ENCODE data around the gene ANKRD17. TPM values are rescaled to one million over a fixed set of nuclear protein-coding genes. Genes with fewer than 3 reads are reported as not detected.

The ANKRD17 gene
- total and polyA plus RNA-seq, 9 of the 15 experiments (the other 6 are each of a cell fraction or from before 2014, with no cell fraction given), result 25.5 to 86.9 (median 52.2) TPM

DNA sequence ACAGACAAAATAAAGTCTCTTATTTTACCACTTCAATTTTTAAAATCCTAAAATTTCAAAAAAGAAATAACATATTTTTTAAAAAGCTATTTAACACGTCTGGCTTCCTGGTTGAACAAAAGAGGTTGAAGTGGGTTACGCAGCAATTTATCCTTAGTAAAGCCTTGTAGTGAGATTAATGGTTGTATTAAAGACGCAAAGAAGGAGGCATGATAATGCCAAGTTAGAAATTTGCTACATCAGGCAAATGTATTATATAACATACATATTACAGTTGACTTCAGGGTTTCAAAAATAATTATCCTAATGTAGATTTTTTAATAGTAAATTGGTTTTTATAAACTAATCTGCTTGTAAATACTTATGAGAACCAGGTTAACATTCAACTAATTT is 35.3 kb downstream of the ANKRD17 start (continued):
- no peak for TF ChIP-seq CXXC5 (CRISPR knock-in tag; IDR thresholded peaks at IDR 0.05)
- TF ChIP-seq FOS (IDR thresholded peaks at IDR 0.05; ENCODE audit: extremely low read depth, insufficient read length), result no peak
- no peak for TF ChIP-seq TEAD2 (tag; IDR thresholded peaks at IDR 0.05)
- no peak for TF ChIP-seq MECOM (CRISPR knock-in tag; IDR thresholded peaks at IDR 0.05)
- TF ChIP-seq SAFB (IDR thresholded peaks at IDR 0.05; ENCODE audit: borderline replicate concordance, low read depth, low read length), result no peak
- no peak for TF ChIP-seq ZNF695 (CRISPR knock-in tag; IDR thresholded peaks at IDR 0.05)
- peak; percentile 17; the same call in 1 of the 2 replicates for TF ChIP-seq GABPA (tag; conservative IDR thresholded peaks at IDR 0.05; ENCODE audit: low read depth)
- TF ChIP-seq MAFK (IDR thresholded peaks at IDR 0.05; ENCODE audit: low read length), result no peak
- TF ChIP-seq, protein P1, sequence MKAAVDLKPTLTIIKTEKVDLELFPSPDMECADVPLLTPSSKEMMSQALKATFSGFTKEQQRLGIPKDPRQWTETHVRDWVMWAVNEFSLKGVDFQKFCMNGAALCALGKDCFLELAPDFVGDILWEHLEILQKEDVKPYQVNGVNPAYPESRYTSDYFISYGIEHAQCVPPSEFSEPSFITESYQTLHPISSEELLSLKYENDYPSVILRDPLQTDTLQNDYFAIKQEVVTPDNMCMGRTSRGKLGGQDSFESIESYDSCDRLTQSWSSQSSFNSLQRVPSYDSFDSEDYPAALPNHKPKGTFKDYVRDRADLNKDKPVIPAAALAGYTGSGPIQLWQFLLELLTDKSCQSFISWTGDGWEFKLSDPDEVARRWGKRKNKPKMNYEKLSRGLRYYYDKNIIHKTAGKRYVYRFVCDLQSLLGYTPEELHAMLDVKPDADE (conservative IDR thresholded peaks at IDR 0.05; ENCODE audit: control insufficient read depth, low read depth, low read length), result no peak
- TF ChIP-seq, protein P2, sequence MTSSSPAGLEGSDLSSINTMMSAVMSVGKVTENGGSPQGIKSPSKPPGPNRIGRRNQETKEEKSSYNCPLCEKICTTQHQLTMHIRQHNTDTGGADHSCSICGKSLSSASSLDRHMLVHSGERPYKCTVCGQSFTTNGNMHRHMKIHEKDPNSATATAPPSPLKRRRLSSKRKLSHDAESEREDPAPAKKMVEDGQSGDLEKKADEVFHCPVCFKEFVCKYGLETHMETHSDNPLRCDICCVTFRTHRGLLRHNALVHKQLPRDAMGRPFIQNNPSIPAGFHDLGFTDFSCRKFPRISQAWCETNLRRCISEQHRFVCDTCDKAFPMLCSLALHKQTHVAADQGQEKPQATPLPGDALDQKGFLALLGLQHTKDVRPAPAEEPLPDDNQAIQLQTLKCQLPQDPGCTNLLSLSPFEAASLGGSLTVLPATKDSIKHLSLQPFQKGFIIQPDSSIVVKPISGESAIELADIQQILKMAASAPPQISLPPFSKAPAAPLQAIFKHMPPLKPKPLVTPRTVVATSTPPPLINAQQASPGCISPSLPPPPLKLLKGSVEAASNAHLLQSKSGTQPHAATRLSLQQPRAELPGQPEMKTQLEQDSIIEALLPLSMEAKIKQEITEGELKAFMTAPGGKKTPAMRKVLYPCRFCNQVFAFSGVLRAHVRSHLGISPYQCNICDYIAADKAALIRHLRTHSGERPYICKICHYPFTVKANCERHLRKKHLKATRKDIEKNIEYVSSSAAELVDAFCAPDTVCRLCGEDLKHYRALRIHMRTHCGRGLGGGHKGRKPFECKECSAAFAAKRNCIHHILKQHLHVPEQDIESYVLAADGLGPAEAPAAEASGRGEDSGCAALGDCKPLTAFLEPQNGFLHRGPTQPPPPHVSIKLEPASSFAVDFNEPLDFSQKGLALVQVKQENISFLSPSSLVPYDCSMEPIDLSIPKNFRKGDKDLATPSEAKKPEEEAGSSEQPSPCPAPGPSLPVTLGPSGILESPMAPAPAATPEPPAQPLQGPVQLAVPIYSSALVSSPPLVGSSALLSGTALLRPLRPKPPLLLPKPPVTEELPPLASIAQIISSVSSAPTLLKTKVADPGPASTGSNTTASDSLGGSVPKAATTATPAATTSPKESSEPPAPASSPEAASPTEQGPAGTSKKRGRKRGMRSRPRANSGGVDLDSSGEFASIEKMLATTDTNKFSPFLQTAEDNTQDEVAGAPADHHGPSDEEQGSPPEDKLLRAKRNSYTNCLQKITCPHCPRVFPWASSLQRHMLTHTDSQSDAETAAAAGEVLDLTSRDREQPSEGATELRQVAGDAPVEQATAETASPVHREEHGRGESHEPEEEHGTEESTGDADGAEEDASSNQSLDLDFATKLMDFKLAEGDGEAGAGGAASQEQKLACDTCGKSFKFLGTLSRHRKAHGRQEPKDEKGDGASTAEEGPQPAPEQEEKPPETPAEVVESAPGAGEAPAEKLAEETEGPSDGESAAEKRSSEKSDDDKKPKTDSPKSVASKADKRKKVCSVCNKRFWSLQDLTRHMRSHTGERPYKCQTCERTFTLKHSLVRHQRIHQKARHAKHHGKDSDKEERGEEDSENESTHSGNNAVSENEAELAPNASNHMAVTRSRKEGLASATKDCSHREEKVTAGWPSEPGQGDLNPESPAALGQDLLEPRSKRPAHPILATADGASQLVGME (CRISPR knock-in tag; IDR thresholded peaks at IDR 0.05), result no peak
- TF ChIP-seq ILF3 (IDR thresholded peaks at IDR 0.05; ENCODE audit: borderline replicate concordance), result no peak
- TF ChIP-seq HNRNPUL1 (IDR thresholded peaks at IDR 0.05; ENCODE audit: low read length), result no peak
- TF ChIP-seq, protein P3, sequence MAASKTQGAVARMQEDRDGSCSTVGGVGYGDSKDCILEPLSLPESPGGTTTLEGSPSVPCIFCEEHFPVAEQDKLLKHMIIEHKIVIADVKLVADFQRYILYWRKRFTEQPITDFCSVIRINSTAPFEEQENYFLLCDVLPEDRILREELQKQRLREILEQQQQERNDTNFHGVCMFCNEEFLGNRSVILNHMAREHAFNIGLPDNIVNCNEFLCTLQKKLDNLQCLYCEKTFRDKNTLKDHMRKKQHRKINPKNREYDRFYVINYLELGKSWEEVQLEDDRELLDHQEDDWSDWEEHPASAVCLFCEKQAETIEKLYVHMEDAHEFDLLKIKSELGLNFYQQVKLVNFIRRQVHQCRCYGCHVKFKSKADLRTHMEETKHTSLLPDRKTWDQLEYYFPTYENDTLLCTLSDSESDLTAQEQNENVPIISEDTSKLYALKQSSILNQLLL (CRISPR knock-in tag; IDR thresholded peaks at IDR 0.05; ENCODE audit: borderline replicate concordance), result no peak
- TF ChIP-seq, protein P4, sequence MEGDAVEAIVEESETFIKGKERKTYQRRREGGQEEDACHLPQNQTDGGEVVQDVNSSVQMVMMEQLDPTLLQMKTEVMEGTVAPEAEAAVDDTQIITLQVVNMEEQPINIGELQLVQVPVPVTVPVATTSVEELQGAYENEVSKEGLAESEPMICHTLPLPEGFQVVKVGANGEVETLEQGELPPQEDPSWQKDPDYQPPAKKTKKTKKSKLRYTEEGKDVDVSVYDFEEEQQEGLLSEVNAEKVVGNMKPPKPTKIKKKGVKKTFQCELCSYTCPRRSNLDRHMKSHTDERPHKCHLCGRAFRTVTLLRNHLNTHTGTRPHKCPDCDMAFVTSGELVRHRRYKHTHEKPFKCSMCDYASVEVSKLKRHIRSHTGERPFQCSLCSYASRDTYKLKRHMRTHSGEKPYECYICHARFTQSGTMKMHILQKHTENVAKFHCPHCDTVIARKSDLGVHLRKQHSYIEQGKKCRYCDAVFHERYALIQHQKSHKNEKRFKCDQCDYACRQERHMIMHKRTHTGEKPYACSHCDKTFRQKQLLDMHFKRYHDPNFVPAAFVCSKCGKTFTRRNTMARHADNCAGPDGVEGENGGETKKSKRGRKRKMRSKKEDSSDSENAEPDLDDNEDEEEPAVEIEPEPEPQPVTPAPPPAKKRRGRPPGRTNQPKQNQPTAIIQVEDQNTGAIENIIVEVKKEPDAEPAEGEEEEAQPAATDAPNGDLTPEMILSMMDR (IDR thresholded peaks at IDR 0.05 in 2 of 3, conservative IDR thresholded peaks at IDR 0.05 in 1 of 3; ENCODE audit: insufficient read depth in 2 of 3, low read depth in 1 of 3, low read length in 3 of 3), result no peak
- TF ChIP-seq ATF1 (CRISPR knock-in tag; IDR thresholded peaks at IDR 0.05), result no peak
- TF ChIP-seq ATF1 (tag; IDR thresholded peaks at IDR 0.05), result 0 out of 2 replicates have a peak, but pooled peaks have one; percentile 1
- no peak for TF ChIP-seq FOXM1 (IDR thresholded peaks at IDR 0.05; ENCODE audit: low read depth)
- TF ChIP-seq FOXM1 (CRISPR knock-in tag; IDR thresholded peaks at IDR 0.05; ENCODE audit: low read depth), result no peak
- TF ChIP-seq, protein P5, sequence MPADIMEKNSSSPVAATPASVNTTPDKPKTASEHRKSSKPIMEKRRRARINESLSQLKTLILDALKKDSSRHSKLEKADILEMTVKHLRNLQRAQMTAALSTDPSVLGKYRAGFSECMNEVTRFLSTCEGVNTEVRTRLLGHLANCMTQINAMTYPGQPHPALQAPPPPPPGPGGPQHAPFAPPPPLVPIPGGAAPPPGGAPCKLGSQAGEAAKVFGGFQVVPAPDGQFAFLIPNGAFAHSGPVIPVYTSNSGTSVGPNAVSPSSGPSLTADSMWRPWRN (IDR thresholded peaks at IDR 0.05; ENCODE audit: low read depth), result no peak
- no peak for TF ChIP-seq ZNF41 (CRISPR knock-in tag; conservative IDR thresholded peaks at IDR 0.05)
